ENCODE measurements around the gene SUSD2. TPM values are rescaled to one million over a fixed set of nuclear protein-coding genes. Genes with fewer than 3 reads are reported as not detected.

The SUSD2 gene
- total and polyA plus RNA-seq, 2 of the 8 experiments (the other 6 are each of a cell fraction or from before 2014, with no cell fraction given) = 2.0 to 4.8 TPM

- Histone ChIP-seq H3K23me2 (ENCODE audit: low read depth, low read length) (no peaks in the 10 kb centered on the region; the same call in 1 of the 2 replicates), H3K27ac (ENCODE audit: low read depth, low read length) (no peak overlapping the region), H4K20me1 (replicated peaks in 1 of 2; ENCODE audit: control insufficient read depth in 1 of 2, insufficient read depth in 2 of 2, low read length in 2 of 2) (peaks cover 0 to 3% of the 10 kb centered on the region in 2 experiments), H3K23ac (ENCODE audit: insufficient read length) (no peak overlapping the region), H3K4ac (replicated peaks; ENCODE audit: insufficient read length, low read depth, low read length) (no peak overlapping the region), H3K18ac (ENCODE audit: extremely low read depth, low read length) (no peak overlapping the region), H2AK5ac (ENCODE audit: low read depth, low read length) (no peak overlapping the region), H3K79me2 (ENCODE audit: control insufficient read depth in 1 of 2, insufficient read depth in 2 of 2, low read length in 2 of 2) (no peaks in the 10 kb centered on the region), H3K9me3 (ENCODE audit: insufficient read depth in 2 of 2, low read depth in 1 of 2, low read length in 1 of 2) (no peaks in the 10 kb centered on the region), H3K14ac (ENCODE audit: insufficient read length) (no peak overlapping the region), H4K8ac (ENCODE audit: extremely low read depth, insufficient read depth, low read length) (peak overlapping the region; percentile 65; the same call in 1 of the 2 replicates), H3K56ac (replicated peaks; ENCODE audit: insufficient read length, low read depth, low read length) (no peak overlapping the region), H2BK5ac (ENCODE audit: low read depth, low read length) (no peak overlapping the region), H3K4me3 (ENCODE audit: extremely low read depth in 1 of 4, insufficient read depth in 2 of 4, low read depth in 3 of 4, low read length in 4 of 4) (no peak overlapping the region), H2BK15ac (ENCODE audit: low read length) (no peak overlapping the region), H2BK12ac (ENCODE audit: low read depth, low read length) (no peak overlapping the region), H3K9ac (replicated peaks in 1 of 4; ENCODE audit: extremely low read depth in 1 of 4, low read depth in 3 of 4, low read length in 3 of 4) (no peak overlapping the region), H3K4me1 (replicated peaks in 1 of 4; ENCODE audit: control insufficient read depth in 3 of 4, insufficient read depth in 4 of 4, low read length in 3 of 4) (peaks cover 0 to 13% (median 9%) of the 10 kb centered on the region in 4 experiments; a peak in 6 of 7 replicates), H4K5ac (ENCODE audit: insufficient read length, low read depth, low read length) (no peak overlapping the region), H3K36me3 (ENCODE audit: control insufficient read depth in 2 of 4, insufficient read depth in 4 of 4, low read length in 3 of 4) (no peaks in the 10 kb centered on the region; a peak in 1 of 8 replicates), H2AFZ (ENCODE audit: low read length) (no peak overlapping the region), H2BK120ac (replicated peaks; ENCODE audit: low read depth, low read length) (no peak overlapping the region), H2BK20ac (ENCODE audit: low read length) (no peak overlapping the region), H3K4me2 (ENCODE audit: insufficient read depth in 1 of 2, low read depth in 2 of 2, low read length in 2 of 2) (no peak overlapping the region), H3K27me3 (replicated peaks in 1 of 4; ENCODE audit: control insufficient read depth in 3 of 4, extremely low read depth in 1 of 4, insufficient read depth in 3 of 4, low read length in 3 of 4) (no peaks in the 10 kb centered on the region), H4K91ac (replicated peaks; ENCODE audit: insufficient read length, low read length) (no peak overlapping the region), H3K79me1 (ENCODE audit: low read depth, low read length) (no peaks in the 10 kb centered on the region)
- WGBS, 2 experiments (ENCODE audit: extremely low coverage in 1 of 2, insufficient coverage in 1 of 2, insufficient read length in 1 of 2, insufficient replicate concordance in 2 of 2, low coverage in 1 of 2, low lambda C conversion rate in 2 of 2, missing lambda C conversion rate in 1 of 2) = 90% methylated on average over 9 of the region's 12 CpGs; no CpG with 5 or more reads in 1 of the 2 experiments
- DNase-seq (ENCODE audit: low read depth in 1 of 2, low spot score in 2 of 2) (no peak), FAIRE-seq (no peak)
- POLR2A ChIA-PET (ENCODE audit: partially characterized antibody) = no interaction called here
- CTCF ChIA-PET (ENCODE audit: partially characterized antibody) = interaction anchor here (1.2 to 19.1 kb wide), 10 partner anchors 12 to 168 kb away, joined by 3 to 301 read pairs (median 8); partner anchors contain the start of gene CABIN1
- no peak for TF ChIP-seq CREB1 (IDR thresholded peaks at IDR 0.05)
- no peak for TF ChIP-seq POLR2A (IDR thresholded peaks at IDR 0.05; ENCODE audit: control extremely low read depth in 1 of 2, low read depth in 2 of 2, low read length in 2 of 2)
- TF ChIP-seq SP2 (IDR thresholded peaks at IDR 0.05; ENCODE audit: low read length) = no peak
- TF ChIP-seq RFX5 (IDR thresholded peaks at IDR 0.05; ENCODE audit: borderline replicate concordance, low read depth, low read length) = no peak
- TF ChIP-seq BRCA1 (IDR thresholded peaks at IDR 0.05; ENCODE audit: low read depth, low read length) = no peak
- TF ChIP-seq MAFK (IDR thresholded peaks at IDR 0.05; ENCODE audit: low read depth, low read length) = no peak
- TF ChIP-seq CHD2 (IDR thresholded peaks at IDR 0.05; ENCODE audit: low read length) = no peak
- no peak for TF ChIP-seq ATF2 (IDR thresholded peaks at IDR 0.05; ENCODE audit: low read length)
- TF ChIP-seq SIRT6 (IDR thresholded peaks at IDR 0.05; ENCODE audit: low read length) = no peak
- no peak for TF ChIP-seq EZH2 (IDR thresholded peaks at IDR 0.05; ENCODE audit: low read depth, low read length, severe bottlenecking)
- TF ChIP-seq NRF1 (IDR thresholded peaks at IDR 0.05; ENCODE audit: low read depth, low read length) = no peak
- no peak for TF ChIP-seq SAP30 (IDR thresholded peaks at IDR 0.05; ENCODE audit: insufficient read depth, insufficient replicate concordance, low read length)
- TF ChIP-seq POU5F1 (IDR thresholded peaks at IDR 0.05; ENCODE audit: low read depth, low read length) = no peak
- no peak for TF ChIP-seq CBX8 (IDR thresholded peaks at IDR 0.05; ENCODE audit: borderline replicate concordance, low read depth, low read length)
Measured at GRCh38 chr22:24178021-24178431, 3.3 kb upstream of the SUSD2 start.
